Left renal cortex interstitium (tissue), 4 donors: Measurements from ENCODE around the gene FOXN3. TPM values are rescaled to one million over a fixed set of nuclear protein-coding genes. Genes with fewer than 3 reads are reported as not detected.
"Not testable (repeated sequence)": the region's sequence is repeated elsewhere in the genome, so short reads cannot be mapped to it uniquely, and the experiment has no call there.

Source experiments
- DNase-seq, 4 donors: peaks; one replicate each; pipeline ENCODE4 v3.0.0-alpha.2; 2013; ENCODE audit warnings: low read depth in 4 of 4, low spot score in 2 of 4, missing footprints in 1 of 4
- polyA plus RNA-seq, 4 donors: library from polyadenylated mRNA; unstranded; fragments of 120-200 nt; gene quantifications; one replicate each; pipeline ENCODE4 v1.2.1, GENCODE V29; 2013; ENCODE audit not compliant: insufficient read length in 4 of 4

The FOXN3 gene
- polyA plus RNA-seq, 4 donors = 30.4 to 35.2 (median 33.5) TPM

DNA sequence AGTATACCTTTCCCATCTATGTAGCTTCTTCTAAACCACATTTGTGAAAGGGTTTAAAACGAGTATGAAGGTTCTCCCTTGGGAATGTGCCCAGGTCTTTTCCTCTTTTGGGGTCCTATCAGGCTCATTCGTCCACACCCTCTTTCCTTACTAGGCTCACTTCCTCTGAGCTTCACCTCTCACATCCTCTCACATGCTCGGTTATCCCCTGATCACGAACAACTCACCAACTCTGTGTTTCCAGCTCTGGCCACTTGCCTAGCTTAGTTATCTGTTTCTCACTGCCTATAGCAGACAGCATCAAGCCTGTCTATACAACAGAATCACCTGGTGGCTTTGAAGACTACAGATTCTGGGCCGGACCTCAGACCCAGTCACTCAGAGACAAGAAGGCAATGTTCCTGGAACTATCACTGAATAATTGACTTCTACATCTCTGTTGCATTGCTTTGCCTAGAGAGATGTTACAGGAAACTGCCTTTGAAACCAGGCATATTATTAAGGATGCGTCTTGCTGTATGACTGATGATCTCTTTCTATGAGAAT is 158.2 kb downstream of the FOXN3 start:
- DNase-seq = no peak

GRCh38 chr14:89256951-89257350 is 160.1 kb downstream of the FOXN3 start:
- DNase-seq = no peak

DNA sequence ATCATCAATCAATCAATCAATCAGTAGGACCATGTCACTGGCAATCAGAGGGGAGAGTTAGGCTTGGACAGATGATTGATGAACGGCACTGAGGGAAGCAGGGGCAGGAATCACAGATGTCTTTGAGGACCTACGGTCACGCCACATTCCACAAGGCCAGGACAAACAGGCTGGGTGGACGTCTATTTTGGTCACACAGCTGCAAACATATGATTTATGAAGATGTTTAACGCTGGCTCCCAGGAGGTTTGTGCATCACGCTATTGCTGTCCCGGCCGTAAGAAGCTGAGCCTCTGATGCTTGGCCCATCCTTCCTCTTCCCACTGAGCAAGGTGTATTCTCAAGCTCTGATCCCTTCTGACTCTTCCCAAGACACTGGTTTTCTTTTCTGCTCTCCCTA is 160.8 kb downstream of the FOXN3 start:
- DNase-seq = no peak

DNA sequence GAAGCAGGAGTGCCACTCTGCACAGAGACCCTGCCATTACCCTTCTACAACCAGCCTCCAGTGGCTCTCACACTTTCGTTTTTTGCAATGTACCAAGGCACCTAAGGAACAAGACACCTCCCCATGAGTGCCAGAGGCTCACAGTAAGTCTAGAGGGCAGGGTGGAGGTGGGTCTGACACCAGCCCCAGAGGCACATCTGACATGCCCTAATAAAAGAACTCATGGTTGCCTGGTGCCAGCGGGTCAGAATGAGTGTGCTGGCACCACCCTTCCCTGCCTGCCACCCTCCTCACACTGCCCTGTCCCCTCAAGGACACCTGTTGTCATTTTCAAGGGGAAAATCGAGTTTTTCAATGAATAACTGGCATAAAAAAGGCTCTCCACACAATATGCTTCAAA is 161.2 kb downstream of the FOXN3 start:
- no peak for DNase-seq

- no peak for DNase-seq
These were observed 162.0 kb downstream of the FOXN3 start for GRCh38 chr14:89255012-89255411.

- DNase-seq = no peak
These were observed 162.7 kb downstream of the FOXN3 start for GRCh38 chr14:89254166-89254909.

DNA sequence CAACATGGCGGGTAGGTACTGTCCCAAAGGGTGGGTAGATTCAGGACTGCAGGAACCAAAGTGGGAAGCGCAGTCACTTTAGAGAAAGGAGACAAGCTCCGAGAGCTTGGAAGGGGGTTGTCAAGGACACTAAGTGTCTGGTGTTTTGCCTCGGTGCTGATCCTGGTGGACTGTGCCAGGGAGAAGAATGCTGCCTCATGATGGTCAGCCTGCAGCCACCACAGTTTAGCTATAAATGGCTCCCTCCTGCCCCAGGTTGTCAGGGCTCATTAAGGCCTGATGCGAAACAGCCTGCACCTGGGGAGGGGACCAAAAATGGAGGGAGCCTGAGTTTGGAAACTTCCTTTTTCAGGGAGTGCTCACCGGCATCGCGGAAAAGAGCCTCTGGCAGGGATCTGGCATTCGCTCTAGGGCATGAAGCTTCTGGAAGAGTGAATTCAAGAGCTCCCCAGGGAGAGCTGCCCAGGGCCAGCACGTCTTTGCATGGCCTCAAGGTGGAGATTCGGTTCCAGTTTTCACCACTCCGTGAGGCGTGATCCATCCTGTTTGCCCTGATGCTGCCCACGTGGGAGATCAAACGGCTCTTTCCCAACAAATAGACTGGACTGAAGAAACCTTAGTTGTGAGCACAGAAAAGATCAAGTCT is 164.0 kb downstream of the FOXN3 start:
- no peak for DNase-seq

GRCh38 chr14:89251061-89251460 is 166.0 kb downstream of the FOXN3 start:
- no peak for DNase-seq

DNA sequence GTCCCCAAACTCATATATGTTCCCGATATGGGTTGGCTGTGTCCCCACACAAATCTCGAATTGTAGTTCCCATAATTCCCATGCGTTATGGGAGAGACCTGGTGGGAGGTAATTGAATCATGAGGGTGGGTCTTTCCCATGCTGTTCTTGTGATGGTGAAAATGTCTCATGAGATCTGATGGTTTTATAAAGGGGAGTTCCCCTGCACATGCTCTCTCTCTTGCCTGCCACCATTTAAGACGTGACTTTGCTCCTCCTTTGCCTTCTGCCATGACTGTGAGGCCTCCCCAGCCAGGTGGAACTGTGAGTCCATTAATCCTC is 166.4 kb downstream of the FOXN3 start:
- DNase-seq = not testable (repeated sequence)

- DNase-seq = no peak
These were observed 166.9 kb downstream of the FOXN3 start for GRCh38 chr14:89249972-89250654.

GRCh38 chr14:89249065-89249695 is 167.9 kb downstream of the FOXN3 start:
- no peak for DNase-seq

DNA sequence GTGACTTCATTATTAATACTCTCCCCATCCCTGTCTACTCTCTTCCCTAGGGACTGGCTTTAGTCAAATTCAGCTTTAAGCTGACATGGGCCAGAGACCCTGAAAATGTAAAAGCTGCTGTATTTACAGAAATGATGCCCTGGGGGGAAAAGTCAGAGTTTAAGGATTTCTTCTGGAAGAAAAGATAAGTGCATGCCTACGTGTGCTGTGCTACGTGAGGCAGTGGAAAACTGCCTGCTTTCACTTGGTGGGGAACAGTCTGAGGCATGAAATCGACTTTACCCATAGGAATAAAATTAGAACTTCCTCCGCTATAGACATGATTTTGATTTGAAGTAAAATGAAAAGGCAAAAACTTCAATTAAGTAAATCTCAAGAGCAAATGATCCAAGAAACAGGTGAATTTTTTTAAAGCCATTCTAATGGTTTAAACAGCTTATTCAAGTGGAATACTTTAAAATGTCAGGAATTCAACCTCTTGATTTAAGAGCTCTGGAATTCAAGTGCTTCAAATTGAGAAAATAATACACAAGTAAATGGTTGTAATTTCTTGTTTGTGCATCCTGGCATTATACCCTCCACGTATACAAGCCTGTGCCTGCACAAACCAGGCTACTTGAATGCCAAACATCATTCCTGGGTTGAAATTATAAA is 168.5 kb downstream of the FOXN3 start:
- DNase-seq = no peak

- DNase-seq = no peak
These were observed 169.4 kb downstream of the FOXN3 start for GRCh38 chr14:89247457-89248122.

DNA sequence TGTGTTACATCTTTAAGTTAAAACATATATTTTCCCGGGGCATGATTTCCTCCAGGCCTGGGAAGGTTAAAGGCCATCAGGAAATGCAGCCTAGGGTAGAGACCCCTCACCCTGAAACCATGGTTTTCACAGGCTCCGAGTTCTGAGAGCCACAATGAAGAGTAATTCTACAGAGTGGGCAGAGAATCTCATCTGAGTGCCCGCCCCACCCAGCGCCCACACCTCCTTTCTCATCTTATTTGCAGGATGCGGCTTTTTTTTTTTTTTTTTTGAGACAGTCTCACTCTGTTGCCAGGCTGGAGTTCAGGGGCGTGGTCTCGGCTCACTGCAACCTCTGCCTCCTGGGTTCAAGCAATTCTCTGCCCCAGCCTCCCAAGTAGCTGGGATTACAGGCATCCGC is 170.7 kb downstream of the FOXN3 start:
- no peak for DNase-seq

- DNase-seq = no peak
These were observed 171.2 kb downstream of the FOXN3 start for GRCh38 chr14:89245802-89246201.

DNA sequence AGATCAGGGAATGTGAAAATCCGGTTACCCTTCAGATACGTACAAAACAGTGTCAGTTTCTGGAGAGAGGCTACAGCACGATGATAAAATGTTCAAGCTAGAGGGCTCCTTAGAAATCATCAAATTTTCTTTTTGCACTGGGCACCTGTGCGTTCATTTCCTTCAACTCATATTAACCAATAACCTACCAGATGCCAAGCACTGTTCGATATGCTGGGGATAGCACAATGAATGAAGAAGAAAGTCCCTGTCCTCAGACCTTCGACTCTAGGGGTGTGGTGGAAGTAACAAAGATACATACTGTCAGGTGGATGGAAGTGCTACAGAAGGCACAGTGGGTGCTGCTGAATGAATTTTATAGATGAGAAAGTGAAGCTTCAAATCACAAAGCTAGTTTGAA is 172.3 kb downstream of the FOXN3 start:
- DNase-seq = no peak

DNA sequence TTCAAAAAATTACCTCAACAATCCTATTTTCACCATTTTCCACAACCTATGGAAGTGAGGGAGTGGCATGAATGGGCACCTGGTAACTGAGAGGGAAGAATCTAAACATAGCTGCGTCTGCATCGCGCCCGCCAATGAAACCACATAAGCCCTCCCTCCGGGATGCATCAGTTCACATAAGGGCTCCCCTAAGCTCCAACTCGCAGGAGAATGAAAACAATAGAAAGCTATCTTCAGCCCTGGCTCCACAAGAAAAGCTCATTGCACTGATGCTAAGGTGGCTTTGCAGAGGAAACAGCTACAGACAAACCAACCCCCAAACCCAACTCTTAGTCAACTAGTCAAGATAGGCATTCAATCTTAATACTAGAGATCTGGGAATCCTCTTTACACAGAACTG is 173.3 kb downstream of the FOXN3 start:
- DNase-seq = no peak

- DNase-seq = no peak
These were observed 173.7 kb downstream of the FOXN3 start for GRCh38 chr14:89243286-89243685.

DNA sequence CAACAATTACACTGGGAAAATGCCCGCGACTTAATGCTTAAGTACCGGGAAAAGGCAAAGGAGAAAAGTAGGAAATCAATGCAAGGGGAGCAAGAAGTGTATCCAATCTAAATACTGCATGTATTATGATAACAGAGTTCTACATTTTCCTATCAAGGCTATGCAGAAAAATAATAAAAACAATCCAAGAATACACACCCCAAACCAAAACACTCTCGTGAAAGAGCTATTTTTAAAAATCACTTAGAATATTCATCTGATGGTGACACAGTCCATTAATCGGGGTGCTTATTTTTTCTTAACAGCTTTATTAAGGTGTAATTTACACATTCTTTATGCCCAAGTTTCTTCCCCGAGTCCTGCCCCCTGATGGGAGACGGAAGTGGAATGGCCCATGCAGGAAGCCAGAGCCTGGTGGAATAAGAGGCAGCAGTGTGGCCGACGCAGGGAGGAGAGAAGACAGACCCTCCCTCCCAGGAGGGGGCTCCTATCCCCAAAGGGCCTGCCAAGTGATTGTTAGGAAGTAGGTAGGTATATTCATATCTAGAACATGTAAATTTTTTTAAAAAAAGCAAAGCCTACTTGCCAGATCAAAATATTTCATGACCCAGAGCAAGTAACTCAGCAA is 174.3 kb downstream of the FOXN3 start:
- DNase-seq = no peak
